CD14-positive monocyte (primary cell): ENCODE data around the gene BRD8. TPM values are rescaled to one million over a fixed set of nuclear protein-coding genes. Genes with fewer than 3 reads are reported as not detected.

Source experiments
- DNase-seq, 3 donors: peaks; one replicate each; pipeline ENCODE4 v3.0.0-alpha.2; 2011 to 2022
- H2AFZ ChIP-seq: 2 replicates; pipeline ENCODE4 v1.6.0; 2012; ENCODE audit warnings: mild to moderate bottlenecking, low read depth, low read length, inconsistent platforms; ENCODE audit not compliant: insufficient read depth, poor library complexity, severe bottlenecking
- H3K27ac ChIP-seq, 2 donors: 1 replicate in 1 of 2; 2 replicates in 1 of 2; pipeline ENCODE4 v1.5.1; 2012 to 2013; ENCODE audit warnings: low read length in 2 of 2, control low read depth in 1 of 2, inconsistent platforms in 1 of 2, low read depth in 1 of 2, mild to moderate bottlenecking in 1 of 2
- H3K27me3 ChIP-seq, 2 donors: one replicate each; pipeline versions ENCODE4 v1.6.0 to v1.6.1; 2011 to 2013; ENCODE audit warnings: low read length in 2 of 2; ENCODE audit not compliant: control insufficient read depth in 2 of 2, insufficient read depth in 2 of 2
- H3K36me3 ChIP-seq, 2 donors: replicated peaks in 1 of 2; 1 replicate in 1 of 2; 2 replicates in 1 of 2; pipeline versions ENCODE4 v1.5.1 to v1.6.1; 2012 to 2013; ENCODE audit warnings: low read length in 2 of 2, control low read depth in 1 of 2, inconsistent platforms in 1 of 2, mild to moderate bottlenecking in 1 of 2; ENCODE audit not compliant: insufficient read depth in 2 of 2, control insufficient read depth in 1 of 2
- H3K4me1 ChIP-seq, 2 donors: 1 replicate in 1 of 2; 2 replicates in 1 of 2; pipeline versions ENCODE4 v1.5.1 to v1.6.1; 2012 to 2013; ENCODE audit warnings: low read length in 2 of 2, control low read depth in 1 of 2, inconsistent platforms in 1 of 2, mild to moderate bottlenecking in 1 of 2, moderate library complexity in 1 of 2; ENCODE audit not compliant: insufficient read depth in 2 of 2, control insufficient read depth in 1 of 2
- H3K4me2 ChIP-seq: replicated peaks from 2 replicates; pipeline ENCODE3; 2012; ENCODE audit warnings: low read length, moderate library complexity, mild to moderate bottlenecking; ENCODE audit not compliant: poor library complexity, severe bottlenecking; ENCODE audit errors: extremely low read depth
- H3K4me3 ChIP-seq, 3 experiments: fragments of 200-600 bp in 1 of 3; sonication (generic) in 1 of 3; replicated peaks in 1 of 3; 1 replicate in 2 of 3; 2 replicates in 1 of 3; pipeline ENCODE4 v1.5.1; 2011 to 2013; ENCODE audit warnings: low read length in 3 of 3, mild to moderate bottlenecking in 3 of 3, control low read depth in 2 of 3, low read depth in 2 of 3, inconsistent platforms in 1 of 3, moderate library complexity in 1 of 3
- H3K79me2 ChIP-seq: 2 replicates; pipeline ENCODE4 v1.6.0; 2012; ENCODE audit warnings: mild to moderate bottlenecking, control low read depth, inconsistent platforms, low read length, moderate library complexity; ENCODE audit not compliant: insufficient read depth
- H3K9ac ChIP-seq: 2 replicates; pipeline ENCODE4 v1.6.0; 2017; ENCODE audit warnings: low read length, mild to moderate bottlenecking; ENCODE audit not compliant: insufficient read depth, poor library complexity, severe bottlenecking
- H3K9me3 ChIP-seq, 2 donors: replicated peaks in 1 of 2; 1 replicate in 1 of 2; 2 replicates in 1 of 2; pipeline versions ENCODE4 v1.5.1 to v1.6.1; 2012 to 2013; ENCODE audit warnings: low read length in 2 of 2, control low read depth in 1 of 2; ENCODE audit not compliant: control insufficient read depth in 1 of 2, insufficient read depth in 1 of 2
- H4K20me1 ChIP-seq: 2 replicates; pipeline ENCODE4 v1.6.0; 2012; ENCODE audit warnings: mild to moderate bottlenecking, low read length, control low read depth, moderate library complexity; ENCODE audit not compliant: insufficient read depth
- H3K27ac Mint-ChIP-seq, 7 donors: one replicate each; pipeline ENCODE4 v1.8.0; 2020; ENCODE audit warnings: mild to moderate bottlenecking in 7 of 7, mixed read lengths in 7 of 7, moderate library complexity in 6 of 7, inconsistent platforms in 2 of 7
- H3K27me3 Mint-ChIP-seq, 3 donors: one replicate each; pipeline ENCODE4 v1.8.0; 2021 to 2022; ENCODE audit warnings: low read depth in 3 of 3, mild to moderate bottlenecking in 3 of 3, mixed read lengths in 3 of 3, moderate library complexity in 3 of 3, inconsistent platforms in 1 of 3
- H3K36me3 Mint-ChIP-seq, 2 donors: one replicate each; pipeline ENCODE4 v1.8.0; 2020; ENCODE audit warnings: mixed read lengths in 2 of 2, inconsistent platforms in 1 of 2, mild to moderate bottlenecking in 1 of 2
- H3K4me1 Mint-ChIP-seq: one replicate; pipeline ENCODE4 v1.8.0; 2020; ENCODE audit warnings: mild to moderate bottlenecking, mixed read lengths
- H3K4me3 Mint-ChIP-seq, 2 donors: one replicate each; pipeline ENCODE4 v1.8.0; 2020; ENCODE audit warnings: mild to moderate bottlenecking in 2 of 2, mixed read lengths in 2 of 2, moderate library complexity in 1 of 2
- H3K9me3 Mint-ChIP-seq, 7 donors: one replicate each; pipeline ENCODE4 v1.8.0; 2020 to 2022; ENCODE audit warnings: mixed read lengths in 7 of 7, mild to moderate bottlenecking in 6 of 7, moderate library complexity in 6 of 7, inconsistent platforms in 2 of 7
- CTCF ChIP-seq: fragments of 200-600 bp; IDR thresholded peaks from one replicate; pipeline ENCODE4 v1.8.0; 2022; ENCODE audit warnings: antibody characterized with exemption, mild to moderate bottlenecking
- WGBS: methylation state at CpG from one replicate; pipeline ENCODE4 v1.1.5; 2013; ENCODE audit warnings: missing lambda C conversion rate; ENCODE audit not compliant: insufficient coverage; 5-methylcytosine and 5-hydroxymethylcytosine counted together
- intact Hi-C, 2 donors: fragments of 100-400 bp; cut with micrococcal nuclease; formaldehyde crosslinking; loops; one replicate each; pipeline versions ENCODE4 v1.15.0 to v1.15.1; 2023
- polyA plus RNA-seq, 3 donors: library from polyadenylated mRNA; depleted of rRNA in 1 of 3; unstranded in 2 of 3; stranded (reverse) in 1 of 3; fragments of 300-500 nt in 2 of 3; fragments of >200 nt in 1 of 3; fragmentation: Illumina TruSeq in 2 of 3; gene quantifications; 1 replicate in 2 of 3; 2 replicates in 1 of 3; pipeline ENCODE4 v1.2.3, GENCODE V29; 2012 to 2021

BRD8 gene
- polyA plus RNA-seq, 3 donors: 9.8 to 19.6 (median 17.6) TPM

- H3K4me1 ChIP-seq: peaks cover 18 to 19% of the 10 kb centered on the region in 2 donors
- Mint-ChIP-seq H3K36me3 (no peaks in the 10 kb centered on the region), H3K4me3 (no peak overlapping the region), H3K4me1 (peaks cover 15% of the 10 kb centered on the region), H3K27ac (no peak overlapping the region), H3K27me3 (peaks cover 6 to 8% (median 7%) of the 10 kb centered on the region in 3 donors), H3K9me3 (peaks cover 0 to 2% (median 0%) of the 10 kb centered on the region in 7 donors)
- no peaks in the 10 kb centered on the region for H3K36me3 ChIP-seq
- 0% methylated on average over 1 of the region's 1 CpG for WGBS
- H3K79me2 ChIP-seq: no peaks in the 10 kb centered on the region
- H3K9ac ChIP-seq: no peak overlapping the region
- no peak overlapping the region for H3K4me2 ChIP-seq
- TF ChIP-seq CTCF: no peak
- H4K20me1 ChIP-seq: no peaks in the 10 kb centered on the region
- intact Hi-C loops: no loop called here
- H2AFZ ChIP-seq: no peak overlapping the region
- H3K27ac ChIP-seq: no peak overlapping the region
- H3K27me3 ChIP-seq: peaks cover 0 to 6% of the 10 kb centered on the region in 2 donors
- no peak for DNase-seq
- H3K9me3 ChIP-seq: no peaks in the 10 kb centered on the region
- H3K4me3 ChIP-seq: no peak overlapping the region
Observed at GRCh38 chr5:138111937-138112336, 66.5 kb downstream of the BRD8 start.

- Mint-ChIP-seq H3K4me3 (peak overlapping the region in 1 of 2 donors; percentile 18), H3K36me3 (no peaks in the 10 kb centered on the region), H3K27ac (no peak overlapping the region), H3K4me1 (peaks cover 15% of the 10 kb centered on the region), H3K9me3 (peaks cover 0 to 2% (median 0%) of the 10 kb centered on the region in 7 donors), H3K27me3 (peaks cover 4 to 8% (median 5%) of the 10 kb centered on the region in 3 donors)
- no peak for TF ChIP-seq CTCF
- H3K27me3 ChIP-seq: peaks cover 0 to 6% of the 10 kb centered on the region in 2 donors
- H3K4me1 ChIP-seq: peaks cover 18 to 19% of the 10 kb centered on the region in 2 donors
- DNase-seq: no peak
- 93% methylated on average over 4 of the region's 4 CpGs for WGBS
- intact Hi-C loops: no loop called here
- no peak overlapping the region for H3K4me2 ChIP-seq
- H3K9ac ChIP-seq: no peak overlapping the region
- H3K9me3 ChIP-seq: no peaks in the 10 kb centered on the region
- H3K27ac ChIP-seq: no peak overlapping the region
- H3K79me2 ChIP-seq: no peaks in the 10 kb centered on the region
- no peaks in the 10 kb centered on the region for H3K36me3 ChIP-seq
- H2AFZ ChIP-seq: no peak overlapping the region
- no peak overlapping the region for H3K4me3 ChIP-seq
- no peaks in the 10 kb centered on the region for H4K20me1 ChIP-seq
Observed at GRCh38 chr5:138111181-138111580, 67.2 kb downstream of the BRD8 start.
